Thoracic aorta (tissue), 2 donors: Measurements from ENCODE around the gene DAP. TPM values are rescaled to one million over a fixed set of nuclear protein-coding genes. Genes with fewer than 3 reads are reported as not detected.

Experiments
- ATAC-seq: fragments of 150-250 bp; one replicate; pipeline ENCODE4 v1.8.0; 2017; ENCODE audit warnings: low read depth; ENCODE audit not compliant: insufficient number of reproducible peaks, low FRiP score
- DNase-seq: peaks from one replicate; pipeline ENCODE4 v3.0.0-alpha.2; 2020; ENCODE audit warnings: low spot score
- H3K27ac ChIP-seq, 2 donors: fragments of 200-600 bp; sonication (generic); 1 replicate in 1 of 2; 2 replicates in 1 of 2; pipeline ENCODE4 v1.5.1; 2016; ENCODE audit warnings: mild to moderate bottlenecking in 2 of 2, moderate library complexity in 2 of 2
- H3K27me3 ChIP-seq: fragments of 200-600 bp; sonication (generic); replicated peaks from 2 replicates; pipeline ENCODE4 v1.6.0; 2016; ENCODE audit warnings: mild to moderate bottlenecking; ENCODE audit not compliant: insufficient read depth
- H3K36me3 ChIP-seq: fragments of 200-600 bp; sonication (generic); one replicate; pipeline ENCODE4 v1.5.1; 2016
- H3K4me1 ChIP-seq, 2 donors: fragments of 200-600 bp; sonication (generic); 1 replicate in 1 of 2; 2 replicates in 1 of 2; pipeline versions ENCODE4 v1.5.1 to v1.6.0; 2016; ENCODE audit warnings: low read depth in 2 of 2, mild to moderate bottlenecking in 1 of 2; ENCODE audit not compliant: control insufficient read depth in 1 of 2
- H3K4me3 ChIP-seq: fragments of 200-600 bp; sonication (generic); 2 replicates; pipeline ENCODE4 v1.5.1; 2016; ENCODE audit warnings: mild to moderate bottlenecking
- H3K9me3 ChIP-seq: fragments of 200-600 bp; sonication (generic); 2 replicates; pipeline ENCODE4 v1.5.1; 2016
- total RNA-seq, 2 donors: library from RNA; depleted of rRNA; stranded (reverse); fragments of >200 nt; gene quantifications; one replicate each; pipeline versions ENCODE4 v1.1.0 to v1.2.3, GENCODE V29; 2016
- TF ChIP-seq, protein P1 (sequence below): fragments of 200-600 bp; sonication (generic); IDR thresholded peaks from one replicate; pipeline ENCODE4 v1.5.1; 2019; ENCODE audit warnings: antibody characterized with exemption

Gene DAP
- total RNA-seq, 2 donors from 2014 or later, result 79.6 to 113 TPM

DNA sequence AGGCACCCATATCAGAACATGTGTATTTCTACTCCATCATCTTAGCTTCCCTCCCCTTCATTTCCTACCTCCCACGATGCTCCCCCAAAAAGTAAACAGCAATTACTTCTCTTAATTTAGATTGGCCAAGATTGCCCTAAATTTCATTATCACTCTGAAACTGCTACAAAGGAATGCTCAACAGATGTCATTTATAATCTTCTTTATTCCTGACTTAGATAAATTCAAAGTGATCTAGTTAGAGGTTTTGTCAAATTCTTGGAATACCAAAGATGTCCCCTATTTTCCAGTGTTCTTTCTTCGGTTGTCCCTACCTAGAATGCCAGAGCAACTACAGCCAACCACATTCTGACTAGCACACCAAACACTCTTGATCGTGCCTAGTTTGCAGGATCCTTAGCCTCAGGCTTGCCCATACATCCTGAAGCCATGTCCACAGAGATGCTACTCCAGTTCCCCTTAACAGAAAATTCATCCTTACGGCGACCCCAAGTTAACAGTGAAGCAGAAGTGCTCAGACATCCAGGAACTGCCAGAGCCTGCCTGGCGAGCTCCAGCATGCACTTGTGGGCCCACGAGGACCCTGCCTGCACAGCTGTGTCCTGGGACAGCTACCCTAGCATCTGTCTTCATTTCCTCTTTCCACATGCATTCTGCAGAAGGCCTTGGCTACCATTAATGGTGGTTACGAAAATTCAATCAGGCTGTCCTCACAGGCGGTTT, 31.6 kb downstream of the DAP start:
- Histone ChIP-seq H3K9me3 (no peaks in the 10 kb centered on the region), H3K36me3 (no peaks in the 10 kb centered on the region), H3K4me3 (no peak overlapping the region), H3K27ac (no peak overlapping the region), H3K27me3 (no peaks in the 10 kb centered on the region), H3K4me1 (peaks cover 19 to 27% of the 10 kb centered on the region in 2 donors)
- TF ChIP-seq, protein P1, sequence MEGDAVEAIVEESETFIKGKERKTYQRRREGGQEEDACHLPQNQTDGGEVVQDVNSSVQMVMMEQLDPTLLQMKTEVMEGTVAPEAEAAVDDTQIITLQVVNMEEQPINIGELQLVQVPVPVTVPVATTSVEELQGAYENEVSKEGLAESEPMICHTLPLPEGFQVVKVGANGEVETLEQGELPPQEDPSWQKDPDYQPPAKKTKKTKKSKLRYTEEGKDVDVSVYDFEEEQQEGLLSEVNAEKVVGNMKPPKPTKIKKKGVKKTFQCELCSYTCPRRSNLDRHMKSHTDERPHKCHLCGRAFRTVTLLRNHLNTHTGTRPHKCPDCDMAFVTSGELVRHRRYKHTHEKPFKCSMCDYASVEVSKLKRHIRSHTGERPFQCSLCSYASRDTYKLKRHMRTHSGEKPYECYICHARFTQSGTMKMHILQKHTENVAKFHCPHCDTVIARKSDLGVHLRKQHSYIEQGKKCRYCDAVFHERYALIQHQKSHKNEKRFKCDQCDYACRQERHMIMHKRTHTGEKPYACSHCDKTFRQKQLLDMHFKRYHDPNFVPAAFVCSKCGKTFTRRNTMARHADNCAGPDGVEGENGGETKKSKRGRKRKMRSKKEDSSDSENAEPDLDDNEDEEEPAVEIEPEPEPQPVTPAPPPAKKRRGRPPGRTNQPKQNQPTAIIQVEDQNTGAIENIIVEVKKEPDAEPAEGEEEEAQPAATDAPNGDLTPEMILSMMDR, result no peak
- DNase-seq (no peak), ATAC-seq (no peak)

DNA sequence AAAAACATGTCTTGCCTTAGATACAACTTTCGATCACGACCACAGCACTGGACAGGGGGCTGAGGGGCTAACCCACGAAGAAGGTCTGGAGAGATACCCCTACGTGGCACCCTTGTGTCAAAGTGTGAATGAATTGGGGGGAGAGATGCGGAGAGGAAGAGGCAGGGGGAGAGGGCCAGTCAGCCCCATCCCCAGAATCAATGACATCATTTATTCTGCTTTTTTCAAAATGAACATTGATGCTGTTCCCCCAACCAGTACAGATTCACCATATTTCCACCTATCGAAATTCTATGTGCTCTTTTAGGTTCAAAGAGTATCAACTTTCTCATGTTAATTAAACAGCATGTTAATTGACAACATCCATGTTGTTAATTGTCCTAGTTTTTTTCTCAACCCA, 32.4 kb downstream of the DAP start:
- Histone ChIP-seq H3K4me3 (no peak overlapping the region), H3K27ac (no peak overlapping the region), H3K4me1 (peaks cover 27 to 35% of the 10 kb centered on the region in 2 donors), H3K9me3 (no peaks in the 10 kb centered on the region), H3K36me3 (no peaks in the 10 kb centered on the region), H3K27me3 (no peaks in the 10 kb centered on the region)
- TF ChIP-seq, protein P1, result no peak
- ATAC-seq (no peak), DNase-seq (no peak)

DNA sequence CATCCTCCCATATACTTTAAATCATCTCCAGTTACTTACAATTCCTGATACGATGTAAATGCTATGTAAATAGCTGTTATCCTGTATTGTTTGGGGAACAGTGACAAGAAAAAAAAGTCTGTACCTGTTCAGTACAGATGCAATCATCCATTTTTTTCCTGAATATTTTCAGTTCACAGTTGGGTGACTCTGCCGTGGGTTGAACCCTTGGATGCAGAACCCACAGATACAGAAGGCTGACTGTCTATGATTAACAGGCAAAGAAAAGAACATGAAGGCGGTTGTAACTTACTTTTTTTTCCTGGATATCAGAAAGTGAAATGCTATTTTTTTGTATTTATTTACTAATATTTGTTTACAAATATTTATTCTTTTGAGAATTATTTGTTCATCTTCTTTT, 33.2 kb downstream of the DAP start:
- no peak for DNase-seq
- TF ChIP-seq, protein P1, result no peak
- Histone ChIP-seq H3K27me3 (no peaks in the 10 kb centered on the region), H3K27ac (no peak overlapping the region), H3K36me3 (no peaks in the 10 kb centered on the region), H3K9me3 (no peaks in the 10 kb centered on the region), H3K4me3 (no peak overlapping the region), H3K4me1 (peaks cover 30 to 42% of the 10 kb centered on the region in 2 donors)
- ATAC-seq, result no peak

DNA sequence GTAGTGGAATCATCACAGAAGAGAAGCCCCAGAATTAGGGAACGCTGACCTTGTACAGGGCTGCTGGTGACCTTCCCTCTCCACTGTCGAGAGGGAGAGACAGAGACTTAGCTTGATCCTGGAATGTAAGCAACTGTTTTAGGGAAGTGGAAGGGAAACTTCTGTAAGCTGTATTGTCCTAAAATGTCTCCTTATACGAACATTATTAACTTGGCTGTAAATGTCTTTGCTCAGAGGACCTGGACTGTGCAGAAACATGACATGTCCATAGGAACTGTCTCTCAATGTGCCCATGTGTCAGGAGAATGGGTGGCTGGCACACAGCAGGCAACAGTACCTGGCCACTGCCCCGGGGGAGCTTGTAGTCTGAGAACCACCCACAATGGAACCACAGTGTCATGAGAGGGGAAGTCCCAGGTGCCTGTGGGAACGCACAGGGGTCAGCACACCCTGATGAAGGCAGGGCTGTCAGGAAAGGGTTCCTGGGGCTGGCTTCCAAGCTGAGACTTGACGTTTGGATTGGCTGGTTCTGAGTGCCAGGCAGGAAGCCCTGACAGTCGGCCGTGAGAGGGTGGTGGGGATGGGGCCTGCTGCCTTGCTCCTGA, 34.0 kb downstream of the DAP start:
- Histone ChIP-seq H3K36me3 (no peaks in the 10 kb centered on the region), H3K4me1 (peaks cover 30 to 42% of the 10 kb centered on the region in 2 donors), H3K9me3 (no peaks in the 10 kb centered on the region), H3K27me3 (no peaks in the 10 kb centered on the region), H3K27ac (peak overlapping the region; percentile 34 to 83), H3K4me3 (no peak overlapping the region)
- TF ChIP-seq, protein P1, result no peak
- DNase-seq (no peak), ATAC-seq (no peak)

- ATAC-seq (no peak), DNase-seq (no peak)
- TF ChIP-seq, protein P1, result no peak
- Histone ChIP-seq H3K27ac (peak overlapping the region in 1 of 2 donors; percentile 83), H3K4me1 (peaks cover 30 to 42% of the 10 kb centered on the region in 2 donors), H3K4me3 (no peak overlapping the region), H3K36me3 (no peaks in the 10 kb centered on the region), H3K9me3 (no peaks in the 10 kb centered on the region), H3K27me3 (no peaks in the 10 kb centered on the region)
Observed at GRCh38 chr5:10726179-10726912, 34.7 kb downstream of the DAP start.
